NCI-H187 treated with DMSO at 0.1 percent for 48 hours (cell line): Measurements from ENCODE around the gene XYLT1.
"Not testable (repeated sequence)": the region's sequence is repeated elsewhere in the genome, so short reads cannot be mapped to it uniquely, and the experiment has no call there.

Experiments used
- DNase-seq: peaks from one replicate; lab custom pipeline; 2025; lab: John Stamatoyannopoulos, UW

Gene XYLT1

GRCh38 chr16:17483351-17483750 is 12.6 kb upstream of the XYLT1 start:
- no peak for DNase-seq

GRCh38 chr16:17482341-17482740 is 11.6 kb upstream of the XYLT1 start:
- not testable (repeated sequence) for DNase-seq

- no peak for DNase-seq
These were observed 11.0 kb upstream of the XYLT1 start for GRCh38 chr16:17481736-17482135.

- not testable (repeated sequence) for DNase-seq
These were observed 6.4 kb upstream of the XYLT1 start for GRCh38 chr16:17477260-17477545.

GRCh38 chr16:17476414-17477259 is 5.9 kb upstream of the XYLT1 start:
- DNase-seq = no peak

- no peak for DNase-seq
These were observed 4.3 kb upstream of the XYLT1 start for GRCh38 chr16:17475104-17475503.

GRCh38 chr16:17474572-17474971 is 3.8 kb upstream of the XYLT1 start:
- DNase-seq = no peak

- no peak for DNase-seq
These were observed 3.3 kb upstream of the XYLT1 start for GRCh38 chr16:17474037-17474436.

- no peak for DNase-seq
These were observed 1.1 kb upstream of the XYLT1 start for GRCh38 chr16:17471719-17472461.

GRCh38 chr16:17470182-17470907 is 415 bp downstream of the XYLT1 start:
- DNase-seq = no peak

GRCh38 chr16:17469741-17470181 is 999 bp downstream of the XYLT1 start:
- no peak for DNase-seq

- DNase-seq = no peak
These were observed 1.6 kb downstream of the XYLT1 start for GRCh38 chr16:17469011-17469740.

GRCh38 chr16:17468611-17469010 is 2.1 kb downstream of the XYLT1 start:
- no peak for DNase-seq

- no peak for DNase-seq
These were observed 2.7 kb downstream of the XYLT1 start for GRCh38 chr16:17467923-17468540.

GRCh38 chr16:17466876-17467275 is 3.9 kb downstream of the XYLT1 start:
- no peak for DNase-seq

- DNase-seq = no peak
These were observed 5.3 kb downstream of the XYLT1 start for GRCh38 chr16:17465460-17465859.

- no peak for DNase-seq
These were observed 7.4 kb downstream of the XYLT1 start for GRCh38 chr16:17463335-17463734.

GRCh38 chr16:17461951-17462729 is 8.6 kb downstream of the XYLT1 start:
- DNase-seq = no peak

GRCh38 chr16:17460890-17461289 is 9.9 kb downstream of the XYLT1 start:
- no peak for DNase-seq

GRCh38 chr16:17459903-17460521 is 10.7 kb downstream of the XYLT1 start:
- no peak for DNase-seq
